Stomach smooth muscle (tissue), 2 donors: Measurements from ENCODE around the gene TM7SF3.
"Not testable (repeated sequence)": the region's sequence is repeated elsewhere in the genome, so short reads cannot be mapped to it uniquely, and the experiment has no call there.

Experiments
- H3K27ac ChIP-seq: one replicate; pipeline ENCODE4 v1.7.0; 2013; ENCODE audit warnings: mild to moderate bottlenecking, low read length, inconsistent platforms
- H3K27me3 ChIP-seq, 2 donors: one replicate each; pipeline ENCODE4 v1.7.0; 2013; ENCODE audit warnings: low read length in 2 of 2; ENCODE audit not compliant: insufficient read depth in 2 of 2, control insufficient read depth in 1 of 2
- H3K36me3 ChIP-seq, 2 donors: one replicate each; pipeline ENCODE4 v1.7.0; 2013; ENCODE audit warnings: low read length in 2 of 2; ENCODE audit not compliant: control insufficient read depth in 2 of 2, insufficient read depth in 2 of 2
- H3K4me1 ChIP-seq: one replicate; pipeline ENCODE4 v1.7.0; 2013; ENCODE audit warnings: low read length; ENCODE audit not compliant: control insufficient read depth, insufficient read depth
- H3K4me3 ChIP-seq, 2 donors: one replicate each; pipeline ENCODE4 v1.7.0; 2013; ENCODE audit warnings: low read length in 2 of 2
- H3K9ac ChIP-seq, 2 donors: one replicate each; pipeline ENCODE4 v1.7.0; 2013; ENCODE audit warnings: low read length in 2 of 2, mild to moderate bottlenecking in 1 of 2
- H3K9me3 ChIP-seq, 2 donors: one replicate each; pipeline ENCODE4 v1.7.0; 2013; ENCODE audit warnings: low read length in 2 of 2; ENCODE audit not compliant: control insufficient read depth in 2 of 2
- donor health status: healthy.
- donor health status: Pancreatic carcinoma.

Gene TM7SF3, protein sequence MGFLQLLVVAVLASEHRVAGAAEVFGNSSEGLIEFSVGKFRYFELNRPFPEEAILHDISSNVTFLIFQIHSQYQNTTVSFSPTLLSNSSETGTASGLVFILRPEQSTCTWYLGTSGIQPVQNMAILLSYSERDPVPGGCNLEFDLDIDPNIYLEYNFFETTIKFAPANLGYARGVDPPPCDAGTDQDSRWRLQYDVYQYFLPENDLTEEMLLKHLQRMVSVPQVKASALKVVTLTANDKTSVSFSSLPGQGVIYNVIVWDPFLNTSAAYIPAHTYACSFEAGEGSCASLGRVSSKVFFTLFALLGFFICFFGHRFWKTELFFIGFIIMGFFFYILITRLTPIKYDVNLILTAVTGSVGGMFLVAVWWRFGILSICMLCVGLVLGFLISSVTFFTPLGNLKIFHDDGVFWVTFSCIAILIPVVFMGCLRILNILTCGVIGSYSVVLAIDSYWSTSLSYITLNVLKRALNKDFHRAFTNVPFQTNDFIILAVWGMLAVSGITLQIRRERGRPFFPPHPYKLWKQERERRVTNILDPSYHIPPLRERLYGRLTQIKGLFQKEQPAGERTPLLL

DNA sequence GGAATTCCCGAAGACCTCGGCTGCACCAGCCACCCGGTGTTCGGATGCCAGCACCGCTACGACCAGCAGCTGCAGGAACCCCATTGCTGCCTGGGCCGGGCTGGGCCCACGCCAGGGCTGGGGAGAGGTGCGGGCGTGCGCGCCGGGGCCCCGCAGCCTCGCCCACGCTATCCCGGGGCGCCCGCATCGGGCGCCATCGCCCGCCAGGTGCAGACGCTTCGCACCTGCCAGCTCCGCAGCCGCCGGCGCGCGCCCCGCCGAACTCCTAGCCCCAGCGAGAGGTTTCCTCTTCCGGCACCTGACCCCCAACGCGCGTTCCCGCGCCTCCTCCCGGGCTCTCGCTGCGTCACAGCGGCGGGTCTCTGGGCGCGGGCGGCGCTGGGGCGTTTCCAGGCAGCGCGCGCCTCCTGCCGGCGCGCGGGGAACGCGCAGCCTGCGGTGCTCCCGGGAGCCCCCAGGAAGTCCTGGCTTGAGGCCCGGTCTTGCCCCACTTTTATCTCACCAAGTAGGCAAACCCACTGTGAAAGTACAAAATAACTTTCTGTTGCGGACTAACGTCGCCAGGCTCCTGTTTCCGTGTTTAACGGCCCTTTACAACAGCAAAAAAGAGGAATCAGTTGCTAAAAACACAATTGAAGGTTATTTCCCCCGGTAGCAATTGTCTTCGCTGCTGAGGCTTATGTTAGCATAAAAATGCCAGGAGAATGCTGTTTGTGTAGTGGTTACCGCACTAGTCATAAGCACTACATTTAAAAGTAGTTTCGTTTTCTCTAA is at the start of gene TM7SF3:
TM7SF3 (minus strand) TSS at position 300 of the 774 bp plus-strand sequence; CDS start at position 84, 216 bp downstream.
- H3K27me3 ChIP-seq, result no peaks in the 10 kb centered on the region
- peaks cover 14% of the 10 kb centered on the region for H3K4me1 ChIP-seq
- H3K36me3 ChIP-seq, result no peaks in the 10 kb centered on the region
- H3K27ac ChIP-seq, result peak within 1 kb of the TSS; percentile 93
- H3K9me3 ChIP-seq, result no peaks in the 10 kb centered on the region
- peak within 1 kb of the TSS; percentile 95 to 98 for H3K9ac ChIP-seq
- peak within 1 kb of the TSS; percentile 93 to 97 for H3K4me3 ChIP-seq

DNA sequence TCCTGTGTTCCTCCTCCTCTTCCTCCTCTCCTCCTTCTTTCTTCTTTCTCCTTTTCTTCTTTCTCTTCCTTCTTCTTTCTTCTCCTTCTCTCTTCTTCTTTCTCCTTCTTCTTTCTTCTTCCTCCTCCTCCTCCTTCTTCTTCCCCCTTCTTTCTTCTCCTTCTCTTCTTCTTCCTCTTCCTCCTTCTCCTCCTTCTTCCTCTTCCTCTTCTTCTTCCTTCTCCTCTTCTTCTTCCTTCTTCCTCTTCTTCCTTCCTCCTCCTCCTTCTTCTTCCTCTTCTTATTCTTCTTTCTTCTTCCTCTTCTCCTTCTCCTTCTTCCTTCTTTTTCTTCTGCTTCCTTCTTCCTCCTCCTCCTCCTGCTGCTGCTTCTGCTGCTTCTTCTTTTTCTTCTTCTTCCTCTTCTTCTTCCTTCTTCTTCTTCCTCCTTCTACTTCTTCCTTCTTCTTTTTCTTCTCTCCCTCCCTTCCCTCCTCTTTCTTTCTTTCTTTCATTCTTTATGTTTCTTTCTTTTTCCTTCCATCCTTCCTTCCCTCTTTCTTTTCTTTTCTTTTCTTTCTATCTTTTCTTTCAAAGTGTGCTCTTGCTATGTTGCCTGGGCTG is 49.2 kb upstream of the TM7SF3 start:
- H3K27me3 ChIP-seq, result no peaks in the 10 kb centered on the region
- no peaks in the 10 kb centered on the region for H3K9me3 ChIP-seq
- no peak overlapping the region for H3K27ac ChIP-seq
- H3K36me3 ChIP-seq, result no peaks in the 10 kb centered on the region
- no peaks in the 10 kb centered on the region for H3K4me1 ChIP-seq
- H3K4me3 ChIP-seq, result no peak overlapping the region
- H3K9ac ChIP-seq, result no peak overlapping the region

DNA sequence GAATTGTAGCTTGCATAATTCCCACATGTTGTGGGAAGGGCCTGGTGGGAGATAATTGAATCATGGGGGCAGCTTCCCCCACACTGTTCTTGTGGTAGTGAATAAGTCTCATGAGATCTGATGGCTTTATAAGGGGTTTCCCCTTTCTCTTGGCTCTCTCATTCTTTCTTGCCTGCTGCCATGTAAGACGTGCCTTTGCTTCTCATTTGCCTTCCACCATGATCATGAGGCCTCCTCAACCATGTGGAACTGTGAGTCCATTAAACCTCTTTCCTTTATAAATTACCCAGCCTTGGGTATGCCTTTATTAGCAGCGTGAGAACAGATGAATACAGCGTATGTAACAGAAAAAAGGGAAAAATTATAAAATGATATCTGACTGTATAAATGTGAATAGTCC is 47.1 kb upstream of the TM7SF3 start:
- Histone ChIP-seq H3K4me1 (no peaks in the 10 kb centered on the region), H3K4me3 (no peak overlapping the region), H3K36me3 (no peaks in the 10 kb centered on the region), H3K9ac (no peak overlapping the region), H3K27ac (no peak overlapping the region), H3K9me3 (no peaks in the 10 kb centered on the region), H3K27me3 (no peaks in the 10 kb centered on the region)

DNA sequence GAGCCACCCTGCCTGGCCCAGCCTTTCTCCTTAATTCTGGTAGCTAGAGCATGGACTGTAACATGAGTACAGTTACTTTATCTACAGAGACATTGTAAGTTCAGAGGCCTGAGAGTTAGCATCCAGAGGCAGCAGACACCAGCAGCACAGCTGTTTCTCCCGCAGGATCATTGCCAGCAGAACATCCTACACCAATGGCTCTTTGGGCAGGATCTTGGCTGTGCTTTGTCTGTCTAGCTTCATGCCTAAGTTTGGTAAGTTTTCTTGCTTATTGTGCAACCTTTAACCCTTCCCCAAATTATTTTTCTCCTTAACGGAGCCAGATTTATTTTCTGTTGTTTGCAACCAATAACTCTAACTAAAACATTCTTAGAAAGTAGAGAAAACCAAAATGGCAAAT is 46.6 kb upstream of the TM7SF3 start:
- no peaks in the 10 kb centered on the region for H3K27me3 ChIP-seq
- H3K9me3 ChIP-seq, result no peaks in the 10 kb centered on the region

DNA sequence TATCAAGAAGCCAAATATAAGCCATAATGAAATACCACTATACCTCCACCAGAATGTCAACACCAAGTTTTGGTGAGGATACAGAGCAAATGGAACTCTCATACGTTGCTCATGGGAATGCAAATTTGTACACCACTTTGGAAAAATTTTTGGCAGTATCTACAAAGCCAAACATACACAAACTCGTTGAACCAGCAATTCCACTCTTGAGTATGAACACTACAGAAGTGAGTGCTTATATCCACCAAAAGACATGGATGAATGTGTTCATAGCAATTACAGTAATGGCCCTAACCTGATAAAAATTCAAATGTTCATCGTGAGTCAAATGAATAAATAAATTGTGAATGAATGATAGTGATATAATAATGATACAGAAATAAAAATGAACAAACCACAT is 43.4 kb upstream of the TM7SF3 start:
- Histone ChIP-seq H3K9me3 (no peaks in the 10 kb centered on the region), H3K36me3 (no peaks in the 10 kb centered on the region), H3K27ac (no peak overlapping the region), H3K4me1 (no peaks in the 10 kb centered on the region), H3K27me3 (no peaks in the 10 kb centered on the region), H3K4me3 (no peak overlapping the region), H3K9ac (no peak overlapping the region)

More for the DNA sequence above, 46.6 kb upstream of the TM7SF3 start:
- no peaks in the 10 kb centered on the region for H3K4me1 ChIP-seq
- no peak overlapping the region for H3K9ac ChIP-seq
- no peak overlapping the region for H3K4me3 ChIP-seq
- no peaks in the 10 kb centered on the region for H3K36me3 ChIP-seq
- H3K27ac ChIP-seq, result no peak overlapping the region

DNA sequence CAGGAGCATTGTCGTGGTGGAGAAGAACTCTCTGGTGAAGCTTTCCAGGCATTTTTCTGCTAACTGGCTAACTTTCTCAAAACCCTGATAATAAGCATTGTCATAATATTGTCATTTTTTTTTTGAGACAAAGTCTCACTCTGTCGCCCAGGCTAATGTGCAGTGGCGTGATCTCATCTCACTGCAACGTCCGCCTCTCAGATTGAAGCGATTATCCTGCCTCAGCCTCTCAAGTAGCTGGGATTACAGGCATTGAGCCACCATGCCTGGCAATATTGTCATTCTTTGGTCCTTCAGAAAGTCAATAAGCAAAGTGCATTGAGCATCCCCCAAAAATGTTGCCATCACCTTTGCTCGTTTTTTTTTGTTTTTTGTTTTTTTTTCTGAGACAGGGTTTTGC is 41.8 kb upstream of the TM7SF3 start:
- H3K4me3 ChIP-seq, result no peak overlapping the region
- H3K9me3 ChIP-seq, result no peaks in the 10 kb centered on the region
- no peaks in the 10 kb centered on the region for H3K4me1 ChIP-seq
- no peak overlapping the region for H3K9ac ChIP-seq
- H3K27me3 ChIP-seq, result no peaks in the 10 kb centered on the region
- H3K27ac ChIP-seq, result no peak overlapping the region
- H3K36me3 ChIP-seq, result no peaks in the 10 kb centered on the region

DNA sequence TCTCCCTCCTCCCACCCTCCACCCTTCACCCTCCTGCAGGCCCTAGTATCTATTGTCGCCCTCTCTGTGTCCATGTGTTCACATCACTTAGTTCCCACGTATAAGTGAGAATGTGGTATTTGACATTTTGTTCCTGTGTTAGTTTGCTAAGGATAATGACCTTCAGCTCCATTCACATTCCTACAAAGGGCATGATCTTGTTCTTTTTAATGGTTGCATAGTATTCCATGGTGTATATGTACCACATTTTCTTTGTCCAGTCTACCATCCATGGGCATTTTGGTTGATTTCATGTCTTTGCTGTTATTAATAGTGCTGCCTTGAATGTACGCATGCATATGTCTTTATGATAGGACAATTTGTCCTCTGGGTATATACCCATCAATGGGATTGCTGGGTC is 38.6 kb upstream of the TM7SF3 start:
- Histone ChIP-seq H3K9ac (no peak overlapping the region), H3K4me3 (no peak overlapping the region), H3K27ac (no peak overlapping the region), H3K27me3 (no peaks in the 10 kb centered on the region), H3K9me3 (no peaks in the 10 kb centered on the region), H3K4me1 (no peaks in the 10 kb centered on the region), H3K36me3 (no peaks in the 10 kb centered on the region)

DNA sequence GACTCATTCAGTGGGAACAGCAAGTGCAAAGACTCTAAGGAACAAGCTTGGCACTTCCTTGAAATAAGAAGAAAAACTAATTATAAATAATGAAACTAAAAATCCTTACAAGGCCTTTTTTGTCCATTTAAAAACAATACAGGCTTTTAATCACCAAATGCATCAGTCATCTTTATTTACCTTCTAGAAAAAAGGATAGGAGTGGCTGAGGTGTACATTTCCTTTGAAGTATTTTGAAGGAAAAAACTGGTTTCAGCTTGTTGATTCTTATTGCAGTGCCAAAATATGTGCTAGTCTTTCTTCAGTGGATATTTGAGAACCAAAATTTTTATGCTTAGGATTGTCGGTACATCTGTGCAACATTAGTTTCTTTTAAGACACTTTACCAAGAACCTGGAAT is 38.0 kb upstream of the TM7SF3 start:
- Histone ChIP-seq H3K9me3 (no peaks in the 10 kb centered on the region), H3K36me3 (no peaks in the 10 kb centered on the region)

DNA sequence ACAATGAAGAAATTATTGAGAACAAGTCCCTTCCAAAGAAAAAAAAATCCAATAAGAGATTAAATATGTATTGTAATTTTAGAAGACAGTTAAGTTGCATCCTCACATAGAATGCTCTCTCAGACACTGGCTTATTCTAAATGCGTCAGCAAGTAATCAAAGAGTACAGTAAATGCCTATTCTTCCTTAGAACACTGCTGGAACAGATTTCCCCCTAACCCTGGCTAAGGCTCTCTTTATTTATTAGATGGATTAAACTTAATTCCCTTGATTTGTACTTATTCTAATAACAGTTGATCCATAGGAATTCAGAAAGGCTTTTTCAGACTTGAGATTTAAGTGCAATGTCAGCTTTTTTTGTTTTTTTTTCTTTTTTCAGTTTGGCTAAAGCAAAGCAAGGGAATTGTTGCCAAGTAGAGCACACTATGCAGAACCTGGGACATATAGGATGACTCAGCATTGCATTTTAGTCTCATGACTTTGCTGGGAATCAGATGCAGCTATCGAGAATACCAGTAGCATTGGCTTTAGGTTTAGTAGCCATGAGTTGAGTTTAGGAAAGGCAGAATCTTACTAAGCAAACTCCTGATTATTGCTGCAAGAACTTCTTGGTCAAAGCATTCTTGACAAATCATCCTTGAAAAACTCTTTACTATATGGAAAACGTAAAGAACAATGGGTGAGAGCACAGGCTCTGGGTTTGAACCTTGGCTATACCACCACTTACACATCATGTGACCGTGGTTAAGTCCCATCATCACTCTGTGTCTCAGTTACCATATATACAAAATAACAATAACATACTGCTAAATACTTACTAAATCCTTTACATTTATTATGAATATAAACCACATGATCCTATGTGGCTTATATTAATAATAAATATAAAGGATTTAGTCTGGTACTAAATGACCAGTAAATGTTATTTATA is 34.9 kb upstream of the TM7SF3 start:
- no peak overlapping the region for H3K4me3 ChIP-seq
- no peak overlapping the region for H3K27ac ChIP-seq
- H3K9me3 ChIP-seq, result no peaks in the 10 kb centered on the region
- H3K36me3 ChIP-seq, result no peaks in the 10 kb centered on the region
- H3K4me1 ChIP-seq, result no peaks in the 10 kb centered on the region
- H3K27me3 ChIP-seq, result no peaks in the 10 kb centered on the region
- no peak overlapping the region for H3K9ac ChIP-seq

More for the DNA sequence above, 38.0 kb upstream of the TM7SF3 start:
- H3K4me1 ChIP-seq, result no peaks in the 10 kb centered on the region
- no peak overlapping the region for H3K9ac ChIP-seq
- H3K4me3 ChIP-seq, result no peak overlapping the region
- no peak overlapping the region for H3K27ac ChIP-seq
- H3K27me3 ChIP-seq, result no peaks in the 10 kb centered on the region

DNA sequence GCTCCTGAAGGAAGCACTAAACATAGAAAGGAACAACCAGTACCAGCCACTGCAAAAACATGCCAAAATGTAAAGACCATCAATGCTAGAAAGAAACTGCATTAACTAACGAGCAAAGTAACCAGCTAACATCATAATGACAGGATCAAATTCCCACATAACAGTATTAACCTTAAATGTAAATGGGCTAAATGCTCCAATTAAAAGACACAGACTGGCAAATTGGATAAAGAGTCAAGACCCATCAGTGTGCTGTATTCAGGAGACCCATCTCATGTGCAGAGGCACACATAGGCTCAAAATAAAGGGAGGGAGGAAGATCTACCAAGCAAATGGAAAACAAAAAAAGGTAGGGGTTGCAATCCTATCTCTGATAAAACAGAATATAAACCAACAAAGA is 27.8 kb upstream of the TM7SF3 start:
- not testable (repeated sequence) for H3K4me3 ChIP-seq, H3K27me3 ChIP-seq, H3K9me3 ChIP-seq, H3K9ac ChIP-seq, H3K36me3 ChIP-seq, H3K27ac ChIP-seq, H3K4me1 ChIP-seq
